OCI-LY1 (cell line): ENCODE results near the gene RNF150.

Experiments
- H2AFZ ChIP-seq: fragments of 200-600 bp; sonication (generic), shearing (Covaris generic); 2 replicates; pipeline ENCODE4 v1.6.0; 2014; ENCODE audit warnings: antibody characterized with exemption, mild to moderate bottlenecking, low read length
- H3F3A ChIP-seq: fragments of 200-600 bp; sonication (generic), shearing (Covaris generic); 2 replicates; pipeline ENCODE4 v1.6.0; 2014; ENCODE audit warnings: mild to moderate bottlenecking, antibody characterized with exemption, low read length, moderate library complexity; ENCODE audit not compliant: insufficient read depth
- H3K27ac ChIP-seq: fragments of 200-600 bp; sonication (generic); 2 replicates; pipeline ENCODE4 v1.5.1; 2014; ENCODE audit warnings: low read length, mixed run types, mild to moderate bottlenecking, low read depth; ENCODE audit not compliant: poor library complexity, severe bottlenecking
- H3K27me3 ChIP-seq: fragments of 200-600 bp; sonication (generic); 2 replicates; pipeline ENCODE4 v1.6.0; 2014; ENCODE audit warnings: antibody characterized with exemption, mild to moderate bottlenecking, low read length, moderate library complexity; ENCODE audit not compliant: insufficient read depth
- H3K36me3 ChIP-seq: fragments of 200-600 bp; sonication (generic); 2 replicates; pipeline ENCODE4 v1.6.1; 2014; ENCODE audit warnings: mild to moderate bottlenecking, antibody characterized with exemption, low read length, moderate library complexity, mixed read lengths; ENCODE audit not compliant: insufficient read depth
- H3K4me1 ChIP-seq: fragments of 200-600 bp; sonication (generic); 2 replicates; pipeline ENCODE4 v1.5.1; 2014; ENCODE audit warnings: mild to moderate bottlenecking, low read length, moderate library complexity; ENCODE audit not compliant: insufficient read depth, severe bottlenecking
- H3K4me2 ChIP-seq: fragments of 200-600 bp; sonication (generic), shearing (Covaris generic); 2 replicates; pipeline ENCODE4 v1.6.1; 2014; ENCODE audit warnings: low read length
- H3K4me3 ChIP-seq: fragments of 200-600 bp; sonication (generic); 2 replicates; pipeline ENCODE4 v1.5.1; 2014; ENCODE audit warnings: low read length, low read depth, mild to moderate bottlenecking, mixed read lengths; ENCODE audit not compliant: poor library complexity, severe bottlenecking
- H3K79me2 ChIP-seq: fragments of 200-600 bp; shearing (Covaris generic); 2 replicates; pipeline ENCODE4 v1.6.1; 2016; ENCODE audit warnings: mixed run types, low read length, mixed read lengths; ENCODE audit not compliant: insufficient read depth
- H3K9ac ChIP-seq: fragments of 200-600 bp; sonication (generic), shearing (Covaris generic); 2 replicates; pipeline ENCODE4 v1.6.1; 2014; ENCODE audit warnings: mild to moderate bottlenecking, low read length, mixed read lengths
- H3K9me2 ChIP-seq: fragments of 200-600 bp; sonication (generic), shearing (Covaris generic); 2 replicates; pipeline ENCODE4 v1.6.1; 2014; ENCODE audit warnings: low read depth, mild to moderate bottlenecking, low read length, mixed read lengths
- H3K9me3 ChIP-seq: fragments of 200-600 bp; shearing (Covaris generic); 2 replicates; pipeline ENCODE4 v1.6.1; 2014; ENCODE audit warnings: low read length, mixed read lengths
- H4K20me1 ChIP-seq: fragments of 200-600 bp; sonication (generic), shearing (Covaris generic); 2 replicates; pipeline ENCODE4 v1.6.0; 2016; ENCODE audit warnings: mild to moderate bottlenecking, low read length; ENCODE audit not compliant: insufficient read depth
- EZH2 ChIP-seq: fragments of 200-600 bp; sonication (generic), shearing (Covaris generic); IDR thresholded peaks from 2 replicates; pipeline ENCODE4 v1.8.0; 2017; ENCODE audit warnings: borderline replicate concordance, mixed run types, mild to moderate bottlenecking, antibody characterized with exemption, low read length, moderate library complexity, mixed read lengths
- TF ChIP-seq, protein P1 (sequence below): fragments of 200-600 bp; sonication (generic), shearing (Covaris generic); IDR thresholded peaks from 2 replicates; pipeline ENCODE4 v1.5.1; 2017; ENCODE audit warnings: mild to moderate bottlenecking, antibody characterized with exemption, low read length, moderate library complexity, mixed read lengths

Gene RNF150

DNA sequence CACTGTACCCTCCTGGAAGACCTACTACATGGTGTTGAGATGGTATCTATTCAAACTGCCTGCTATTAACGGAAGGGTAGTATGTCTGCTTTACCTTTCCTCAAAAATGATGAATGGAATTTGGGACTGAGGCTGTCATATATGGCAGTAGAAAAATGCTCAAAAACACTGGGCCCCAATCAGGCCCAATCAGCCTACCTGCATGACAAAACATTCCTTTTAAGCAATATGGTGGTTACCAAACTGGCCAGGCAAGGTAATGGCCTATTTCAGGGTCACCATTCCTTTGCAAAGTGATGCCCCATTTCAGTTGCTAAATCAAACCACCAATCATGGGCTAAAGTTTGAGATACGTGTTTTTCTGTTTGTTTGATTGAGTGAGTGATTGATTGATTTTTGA lies 14.9 kb downstream of the RNF150 start:
- Histone ChIP-seq H3K36me3 (no peaks in the 10 kb centered on the region), H3F3A (no peaks in the 10 kb centered on the region), H4K20me1 (no peaks in the 10 kb centered on the region), H3K4me1 (no peaks in the 10 kb centered on the region), H3K4me2 (no peak overlapping the region), H3K79me2 (no peaks in the 10 kb centered on the region), H3K27ac (no peak overlapping the region), H2AFZ (no peak overlapping the region), H3K9me2 (no peaks in the 10 kb centered on the region), H3K9me3 (no peaks in the 10 kb centered on the region), H3K4me3 (no peak overlapping the region), H3K9ac (no peak overlapping the region), H3K27me3 (no peaks in the 10 kb centered on the region)
- TF ChIP-seq EZH2 = no peak
- TF ChIP-seq, protein P1, sequence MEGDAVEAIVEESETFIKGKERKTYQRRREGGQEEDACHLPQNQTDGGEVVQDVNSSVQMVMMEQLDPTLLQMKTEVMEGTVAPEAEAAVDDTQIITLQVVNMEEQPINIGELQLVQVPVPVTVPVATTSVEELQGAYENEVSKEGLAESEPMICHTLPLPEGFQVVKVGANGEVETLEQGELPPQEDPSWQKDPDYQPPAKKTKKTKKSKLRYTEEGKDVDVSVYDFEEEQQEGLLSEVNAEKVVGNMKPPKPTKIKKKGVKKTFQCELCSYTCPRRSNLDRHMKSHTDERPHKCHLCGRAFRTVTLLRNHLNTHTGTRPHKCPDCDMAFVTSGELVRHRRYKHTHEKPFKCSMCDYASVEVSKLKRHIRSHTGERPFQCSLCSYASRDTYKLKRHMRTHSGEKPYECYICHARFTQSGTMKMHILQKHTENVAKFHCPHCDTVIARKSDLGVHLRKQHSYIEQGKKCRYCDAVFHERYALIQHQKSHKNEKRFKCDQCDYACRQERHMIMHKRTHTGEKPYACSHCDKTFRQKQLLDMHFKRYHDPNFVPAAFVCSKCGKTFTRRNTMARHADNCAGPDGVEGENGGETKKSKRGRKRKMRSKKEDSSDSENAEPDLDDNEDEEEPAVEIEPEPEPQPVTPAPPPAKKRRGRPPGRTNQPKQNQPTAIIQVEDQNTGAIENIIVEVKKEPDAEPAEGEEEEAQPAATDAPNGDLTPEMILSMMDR = no peak

DNA sequence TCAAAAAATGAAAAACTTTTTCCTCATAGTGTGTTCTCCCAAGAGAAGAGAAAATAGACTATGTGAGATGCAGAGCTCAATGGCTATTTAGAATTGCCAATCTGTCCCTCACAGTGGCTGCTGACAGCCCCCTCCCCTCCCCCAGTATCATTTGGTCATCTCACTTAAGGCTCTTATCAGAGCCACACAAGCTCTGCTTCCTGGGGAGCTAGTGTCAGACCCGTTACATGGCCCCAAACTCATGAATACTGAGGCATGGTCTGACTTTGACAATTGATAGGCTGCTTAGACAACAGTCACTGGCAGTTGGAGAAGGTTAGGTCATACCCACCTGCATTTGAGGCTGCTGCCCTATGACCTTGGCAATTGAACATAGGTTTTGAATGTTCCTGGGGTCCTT lies 15.3 kb downstream of the RNF150 start:
- H3K79me2 ChIP-seq = no peaks in the 10 kb centered on the region
- H2AFZ ChIP-seq = no peak overlapping the region
- H3K27me3 ChIP-seq = no peaks in the 10 kb centered on the region
- TF ChIP-seq, protein P1 = no peak
- no peaks in the 10 kb centered on the region for H3K9me2 ChIP-seq
- H3K36me3 ChIP-seq = no peaks in the 10 kb centered on the region
- no peaks in the 10 kb centered on the region for H3K4me1 ChIP-seq
- no peak overlapping the region for H3K4me3 ChIP-seq
- no peaks in the 10 kb centered on the region for H3K9me3 ChIP-seq
- H3K27ac ChIP-seq = no peak overlapping the region
- H3K4me2 ChIP-seq = no peak overlapping the region
- H3F3A ChIP-seq = no peaks in the 10 kb centered on the region
- no peak overlapping the region for H3K9ac ChIP-seq
- H4K20me1 ChIP-seq = no peaks in the 10 kb centered on the region

DNA sequence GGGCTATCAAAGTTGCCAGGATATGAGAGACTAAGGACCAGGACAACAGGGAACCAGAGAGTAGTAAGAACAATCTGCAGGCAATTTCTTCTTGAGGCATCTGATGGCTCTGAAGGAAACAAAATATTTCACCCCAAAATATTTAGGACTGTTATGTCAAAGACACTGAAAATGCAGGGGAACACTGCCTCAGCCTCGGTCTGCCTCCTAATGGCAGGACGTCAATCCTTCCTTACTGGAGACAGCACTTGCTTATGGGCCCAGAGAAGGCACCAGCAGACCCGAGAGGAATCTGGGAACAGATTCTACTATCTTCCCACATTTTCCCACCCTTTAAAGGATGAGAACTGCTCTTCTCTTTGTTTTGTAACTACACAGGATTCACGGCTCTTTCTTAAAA lies 23.3 kb downstream of the RNF150 start:
- Histone ChIP-seq H2AFZ (no peak overlapping the region), H3K27me3 (no peaks in the 10 kb centered on the region), H3K4me2 (no peak overlapping the region), H3K9me2 (no peaks in the 10 kb centered on the region), H3K79me2 (no peaks in the 10 kb centered on the region), H3K9me3 (no peaks in the 10 kb centered on the region), H3F3A (no peaks in the 10 kb centered on the region), H3K9ac (no peak overlapping the region), H4K20me1 (no peaks in the 10 kb centered on the region), H3K4me1 (no peaks in the 10 kb centered on the region), H3K36me3 (no peaks in the 10 kb centered on the region), H3K4me3 (no peak overlapping the region), H3K27ac (no peak overlapping the region)
- no peak for TF ChIP-seq EZH2
- TF ChIP-seq, protein P1 = no peak
